HG02610 (cell line): ENCODE data around the gene CRYBA2.

Source experiments
- ATAC-seq: cut with Tn5 transposase; IDR thresholded peaks from one replicate; pipeline ENCODE4 v1.9.1; 2021; ENCODE audit warnings: mild to moderate bottlenecking, moderate library complexity; ENCODE audit not compliant: unreplicated experiment

CRYBA2 gene

GRCh38 chr2:218983263-218983933, 9.8 kb downstream of the CRYBA2 start:
- no peak for ATAC-seq

GRCh38 chr2:218982586-218983262, 10.5 kb downstream of the CRYBA2 start:
- no peak for ATAC-seq

DNA sequence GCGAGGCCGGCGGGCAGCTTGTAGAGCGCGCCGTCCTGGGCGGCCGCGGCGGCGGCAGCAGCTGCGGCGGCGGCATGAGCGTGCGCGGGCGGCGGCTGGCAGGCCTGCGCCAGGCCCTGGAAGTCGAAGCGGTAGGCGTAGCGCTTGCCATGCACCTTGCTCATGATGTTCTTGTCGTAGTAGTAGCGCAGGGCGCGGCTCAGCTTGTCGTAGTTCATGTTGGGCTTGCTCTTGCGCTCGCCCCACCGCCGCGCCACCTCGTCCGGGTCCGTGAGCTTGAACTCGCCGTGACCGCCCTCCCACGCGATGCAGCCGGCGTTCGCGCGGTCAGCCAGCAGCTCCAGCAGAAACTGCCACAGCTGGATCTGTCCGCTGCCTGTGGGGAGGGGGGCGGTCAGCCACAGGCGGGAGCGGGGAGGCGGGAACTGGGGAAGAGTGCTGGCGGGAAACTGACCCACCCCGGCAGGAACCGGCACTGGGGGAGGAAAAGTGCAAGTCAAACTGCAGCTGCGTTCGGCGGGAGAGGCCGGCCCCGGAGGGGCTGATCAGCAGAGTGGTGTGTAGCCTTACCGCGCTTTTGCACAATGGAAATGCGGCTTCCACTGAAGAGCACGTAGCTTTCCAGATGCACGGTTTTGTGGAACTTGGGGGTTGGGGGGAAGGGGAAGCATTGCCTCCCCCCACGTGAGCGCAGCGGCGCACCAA, 11.2 kb downstream of the CRYBA2 start:
- ATAC-seq, result no peak

GRCh38 chr2:218981390-218981880, 11.8 kb downstream of the CRYBA2 start:
- no peak for ATAC-seq

GRCh38 chr2:218980735-218981389, 12.4 kb downstream of the CRYBA2 start:
- no peak for ATAC-seq

GRCh38 chr2:218979846-218980734, 13.1 kb downstream of the CRYBA2 start:
- peak; percentile 82 for ATAC-seq

GRCh38 chr2:218975060-218975777, 18.0 kb downstream of the CRYBA2 start:
- ATAC-seq, result no peak

DNA sequence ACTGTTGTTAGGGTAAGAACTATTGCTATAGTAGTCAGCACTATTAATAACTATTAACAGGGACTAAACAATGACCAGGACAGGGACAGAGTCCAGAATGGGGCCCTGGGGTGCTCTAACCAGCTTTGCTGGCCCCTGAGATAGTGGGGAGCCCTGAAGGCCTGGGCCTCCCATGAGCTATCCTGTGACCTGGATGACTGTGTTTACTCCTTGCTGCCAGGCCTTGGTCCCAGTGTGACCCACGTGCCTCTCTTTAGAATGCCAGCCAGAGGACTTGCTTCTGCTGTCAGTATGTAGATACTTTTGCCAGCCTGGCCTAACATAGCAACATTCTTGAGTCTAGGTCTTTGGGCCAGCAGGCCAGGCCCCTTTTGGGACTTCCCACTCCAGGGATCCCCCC, 22.3 kb downstream of the CRYBA2 start:
- ATAC-seq, result no peak

DNA sequence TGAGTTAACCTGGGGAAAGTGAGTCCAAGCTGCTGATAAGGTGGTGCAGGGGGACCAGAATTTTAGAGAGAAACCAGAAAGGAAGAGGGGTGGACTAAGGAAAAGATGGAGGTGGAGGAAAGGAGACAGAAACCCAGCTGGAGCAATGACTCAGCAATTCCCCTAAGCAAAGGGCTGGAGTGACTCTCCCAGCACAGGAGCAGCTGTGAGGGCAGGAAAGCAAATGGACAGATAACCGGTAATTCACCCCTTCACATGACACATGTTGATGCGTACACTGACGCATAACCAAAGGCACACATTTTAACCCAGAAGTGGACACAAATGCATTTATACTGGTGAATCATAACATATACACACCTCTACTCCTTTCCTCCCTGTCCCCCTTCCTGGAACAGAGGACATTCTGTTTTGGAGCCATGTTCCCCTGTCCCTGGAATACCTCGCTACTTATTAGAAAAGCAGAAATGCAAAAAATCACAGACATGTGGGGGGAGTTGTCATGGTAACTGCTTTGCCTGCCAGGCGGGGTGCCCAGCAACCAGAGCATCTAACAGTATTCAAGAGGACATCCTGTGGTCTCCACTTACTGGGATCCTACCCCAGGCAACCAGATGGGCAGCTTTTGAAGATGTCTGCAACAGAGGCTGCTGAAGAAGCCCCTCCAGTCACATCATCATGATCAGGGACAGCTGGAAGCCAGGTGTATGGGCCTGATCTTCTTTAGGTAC, 29.0 kb downstream of the CRYBA2 start:
- no peak for ATAC-seq

DNA sequence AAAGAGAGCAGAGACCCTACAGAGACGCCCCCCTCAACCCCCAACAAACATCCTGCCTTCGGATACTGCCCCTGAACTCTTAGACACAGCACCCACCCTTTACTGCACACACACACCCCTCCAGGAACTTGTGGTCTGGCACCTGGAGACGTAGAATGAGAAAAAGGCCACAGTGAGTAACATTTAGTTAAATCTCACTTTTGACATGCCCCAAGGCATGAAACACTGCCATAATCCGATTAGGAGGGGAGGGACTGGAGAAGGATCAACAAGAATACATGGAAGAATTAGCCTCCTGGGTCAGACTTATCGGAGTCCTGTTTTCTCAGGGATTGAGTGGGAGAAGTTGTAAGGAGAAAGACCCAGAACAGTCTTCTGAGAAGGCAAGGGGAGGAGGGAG, 29.6 kb downstream of the CRYBA2 start:
- ATAC-seq, result no peak

GRCh38 chr2:218962859-218963492, 30.2 kb downstream of the CRYBA2 start:
- no peak for ATAC-seq

- no peak for ATAC-seq
Measured at GRCh38 chr2:218961651-218962570, 31.3 kb downstream of the CRYBA2 start.

- no peak for ATAC-seq
Measured at GRCh38 chr2:218961229-218961628, 32.0 kb downstream of the CRYBA2 start.

GRCh38 chr2:218960309-218961165, 32.7 kb downstream of the CRYBA2 start:
- no peak for ATAC-seq

GRCh38 chr2:218959761-218960308, 33.4 kb downstream of the CRYBA2 start:
- no peak for ATAC-seq

DNA sequence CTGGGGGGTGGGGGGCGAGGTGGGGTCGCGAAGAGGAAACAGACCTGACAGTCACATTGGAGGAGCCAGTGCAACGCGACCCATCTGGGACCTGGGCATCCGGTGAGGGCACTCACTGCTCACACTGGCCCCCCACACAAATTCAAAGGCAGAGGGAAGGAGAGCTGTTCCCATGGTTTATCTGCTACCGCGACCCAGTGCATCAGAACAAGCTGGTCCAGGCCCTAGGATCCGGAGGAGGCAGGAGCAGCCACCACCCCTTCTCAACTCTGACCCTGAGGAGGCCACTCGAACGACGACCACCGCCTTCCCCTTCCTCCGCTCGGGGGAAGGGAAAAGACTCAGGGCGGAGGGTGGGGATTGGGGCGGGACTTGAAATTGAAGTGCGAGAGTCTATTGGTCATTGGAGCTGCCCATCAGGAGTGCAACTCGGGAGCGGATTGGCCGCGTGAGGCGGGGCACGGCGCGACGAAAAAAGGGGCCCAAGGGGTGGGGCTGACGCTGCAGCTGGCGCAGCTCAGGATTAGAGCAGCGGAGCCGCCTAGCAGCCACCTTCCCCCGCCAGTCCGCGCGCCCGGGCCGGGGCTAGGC, 34.0 kb downstream of the CRYBA2 start, which contains the start of gene CDK5R2:
Gene CDK5R2, plus strand, starts transcription at position 526 of the 591 bp plus-strand sequence. CDS start 155 bp downstream, outside the sequence.
- peak; percentile 93 for ATAC-seq
